Measurements from ENCODE around the gene TMPRSS2.

DNA sequence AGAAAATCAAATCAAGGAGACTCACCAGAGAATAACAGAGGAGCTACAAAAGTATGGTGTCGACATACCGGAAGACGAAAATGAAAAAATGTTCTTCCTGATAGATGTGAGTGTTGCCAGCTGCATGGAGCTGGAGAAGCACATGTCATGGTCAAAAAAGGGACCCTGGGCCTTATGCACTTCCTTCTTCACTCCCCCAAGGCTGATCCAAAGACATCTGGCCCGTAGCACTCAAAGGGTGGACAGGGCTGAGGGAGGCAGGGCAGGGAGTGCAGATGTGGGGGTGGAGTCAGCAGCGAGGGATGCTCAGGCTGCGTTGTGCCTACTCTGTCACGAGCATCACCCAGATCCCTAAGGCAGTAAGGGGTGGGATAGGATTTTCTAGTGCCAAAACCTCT lies 62.5 kb downstream of the TMPRSS2 start:
- no peak for TF ChIP-seq EZH2 (IDR thresholded peaks at IDR 0.05)
- no peak for TF ChIP-seq POLR2AphosphoS5 (IDR thresholded peaks at IDR 0.05; ENCODE audit: borderline replicate concordance, low read depth, low read length)

Data from SK-N-MC (cell line).